ENCODE results near the gene CAMSAP1. TPM values are rescaled to one million over a fixed set of nuclear protein-coding genes. Genes with fewer than 3 reads are reported as not detected.

The CAMSAP1 gene
- total RNA-seq, 1 donor from 2014 or later = 35.5 TPM

DNA sequence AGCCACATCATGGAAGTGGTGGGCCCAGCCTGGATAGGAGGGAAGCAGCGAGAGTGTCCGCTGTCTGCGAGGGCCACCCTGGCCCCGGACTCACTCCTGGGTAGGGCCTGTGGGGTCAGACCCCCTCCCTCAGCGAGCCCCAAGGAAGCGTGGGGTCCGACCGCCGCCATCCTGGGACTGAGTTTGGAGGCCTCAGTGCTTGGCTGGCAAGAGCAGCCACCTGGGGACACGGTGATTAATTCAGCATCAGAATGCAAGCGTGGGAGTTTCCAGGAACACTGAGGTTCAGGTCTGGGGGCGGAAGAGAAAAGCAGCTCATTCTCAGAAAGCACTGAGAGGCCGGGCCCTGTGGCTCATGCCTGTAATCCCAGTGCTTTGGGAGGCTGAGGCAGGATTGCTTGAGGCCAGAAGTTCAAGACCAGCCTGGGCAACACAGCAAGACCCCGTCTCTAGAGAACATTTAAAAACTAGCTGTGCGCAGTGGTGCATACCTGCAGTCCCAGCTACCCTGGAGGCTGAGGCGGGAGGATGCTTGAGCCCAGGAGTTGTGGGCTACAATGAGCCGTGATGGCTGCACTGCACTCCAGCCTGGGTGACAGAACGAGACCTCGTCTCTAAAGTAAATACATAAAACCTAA, 18.3 kb upstream of the CAMSAP1 start:
- DNase-seq (ENCODE audit: low spot score) = peak; percentile 69
- H3K27ac Mint-ChIP-seq (ENCODE audit: unreplicated experiment) = no peak overlapping the region
- H3K36me3 Mint-ChIP-seq (ENCODE audit: low read depth) = no peaks in the 10 kb centered on the region
- TF ChIP-seq, protein P1, sequence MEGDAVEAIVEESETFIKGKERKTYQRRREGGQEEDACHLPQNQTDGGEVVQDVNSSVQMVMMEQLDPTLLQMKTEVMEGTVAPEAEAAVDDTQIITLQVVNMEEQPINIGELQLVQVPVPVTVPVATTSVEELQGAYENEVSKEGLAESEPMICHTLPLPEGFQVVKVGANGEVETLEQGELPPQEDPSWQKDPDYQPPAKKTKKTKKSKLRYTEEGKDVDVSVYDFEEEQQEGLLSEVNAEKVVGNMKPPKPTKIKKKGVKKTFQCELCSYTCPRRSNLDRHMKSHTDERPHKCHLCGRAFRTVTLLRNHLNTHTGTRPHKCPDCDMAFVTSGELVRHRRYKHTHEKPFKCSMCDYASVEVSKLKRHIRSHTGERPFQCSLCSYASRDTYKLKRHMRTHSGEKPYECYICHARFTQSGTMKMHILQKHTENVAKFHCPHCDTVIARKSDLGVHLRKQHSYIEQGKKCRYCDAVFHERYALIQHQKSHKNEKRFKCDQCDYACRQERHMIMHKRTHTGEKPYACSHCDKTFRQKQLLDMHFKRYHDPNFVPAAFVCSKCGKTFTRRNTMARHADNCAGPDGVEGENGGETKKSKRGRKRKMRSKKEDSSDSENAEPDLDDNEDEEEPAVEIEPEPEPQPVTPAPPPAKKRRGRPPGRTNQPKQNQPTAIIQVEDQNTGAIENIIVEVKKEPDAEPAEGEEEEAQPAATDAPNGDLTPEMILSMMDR (IDR thresholded peaks at IDR 0.05) = no peak
- peaks cover 15% of the 10 kb centered on the region for H3K4me1 Mint-ChIP-seq (ENCODE audit: low read depth)
- no peak overlapping the region for H3K4me3 Mint-ChIP-seq (ENCODE audit: unreplicated experiment)
- H3K27me3 Mint-ChIP-seq (ENCODE audit: low read depth) = no peaks in the 10 kb centered on the region
- no peaks in the 10 kb centered on the region for H3K9me3 Mint-ChIP-seq (ENCODE audit: low read depth)

DNA sequence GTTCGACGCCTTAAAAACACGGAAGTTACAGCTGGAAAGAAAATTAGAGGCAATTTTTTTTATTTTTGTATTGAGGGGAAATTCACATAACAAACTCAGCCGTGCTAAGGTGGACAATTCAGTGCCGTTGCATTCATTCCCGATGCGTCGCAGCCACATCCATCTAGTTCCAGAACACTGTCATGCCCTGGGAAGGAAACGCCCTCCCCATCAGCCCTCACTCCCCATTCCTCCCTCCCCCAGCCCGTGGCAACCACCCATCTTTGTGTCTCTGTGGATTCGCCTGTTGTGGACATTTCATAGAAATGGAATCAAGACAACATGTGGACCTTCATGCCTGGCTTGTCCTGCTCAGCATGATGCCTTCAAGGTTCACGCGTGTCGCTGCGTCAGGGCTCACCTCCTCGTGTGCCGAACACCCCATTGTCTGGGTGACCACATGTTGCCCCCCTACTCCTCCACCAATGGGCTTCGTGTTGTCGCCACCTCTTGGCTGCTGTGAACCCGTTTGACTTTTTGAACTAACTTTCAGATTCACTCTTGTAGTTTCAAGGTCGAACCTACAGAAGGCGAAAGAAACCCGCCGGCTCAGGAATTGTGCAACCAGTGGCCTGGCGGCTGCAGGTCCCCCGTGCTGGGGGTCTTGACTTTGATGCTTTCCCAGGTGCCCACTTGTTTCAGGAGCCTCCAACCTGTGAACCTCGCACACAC, 17.4 kb upstream of the CAMSAP1 start:
- Mint-ChIP-seq H3K27ac (ENCODE audit: unreplicated experiment) (no peak overlapping the region), H3K27me3 (ENCODE audit: low read depth) (no peaks in the 10 kb centered on the region), H3K4me1 (ENCODE audit: low read depth) (peaks cover 15% of the 10 kb centered on the region), H3K36me3 (ENCODE audit: low read depth) (no peaks in the 10 kb centered on the region), H3K4me3 (ENCODE audit: unreplicated experiment) (no peak overlapping the region), H3K9me3 (ENCODE audit: low read depth) (no peaks in the 10 kb centered on the region)
- DNase-seq (ENCODE audit: low spot score) = peak; percentile 58
- TF ChIP-seq, protein P1 (IDR thresholded peaks at IDR 0.05) = no peak

DNA sequence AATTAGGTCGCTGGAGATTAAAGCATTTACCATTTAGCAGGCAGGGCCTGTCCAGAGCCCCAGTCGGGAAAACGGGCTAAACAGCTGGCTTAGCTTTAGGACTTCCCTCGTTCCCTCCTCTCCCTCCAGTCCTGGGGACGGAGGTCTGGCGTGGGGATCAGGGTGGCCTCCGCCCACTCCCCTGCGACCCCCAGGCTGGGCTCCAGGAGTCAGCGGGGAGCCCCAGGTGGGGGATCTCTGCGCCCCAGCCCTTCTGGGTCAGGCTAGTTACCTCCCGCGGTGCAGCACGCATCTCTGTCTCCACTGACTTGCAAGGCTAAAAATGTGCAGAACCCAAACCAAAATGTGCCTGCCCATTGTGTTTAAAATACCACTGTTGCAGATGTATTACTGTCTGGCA, 16.2 kb upstream of the CAMSAP1 start:
- TF ChIP-seq, protein P1 (IDR thresholded peaks at IDR 0.05) = no peak
- Mint-ChIP-seq H3K9me3 (ENCODE audit: low read depth) (peaks cover 8% of the 10 kb centered on the region), H3K4me1 (ENCODE audit: low read depth) (peaks cover 15% of the 10 kb centered on the region), H3K36me3 (ENCODE audit: low read depth) (peaks cover 4% of the 10 kb centered on the region), H3K27ac (ENCODE audit: unreplicated experiment) (no peak overlapping the region), H3K27me3 (ENCODE audit: low read depth) (no peaks in the 10 kb centered on the region), H3K4me3 (ENCODE audit: unreplicated experiment) (no peak overlapping the region)
- DNase-seq (ENCODE audit: low spot score) = no peak

DNA sequence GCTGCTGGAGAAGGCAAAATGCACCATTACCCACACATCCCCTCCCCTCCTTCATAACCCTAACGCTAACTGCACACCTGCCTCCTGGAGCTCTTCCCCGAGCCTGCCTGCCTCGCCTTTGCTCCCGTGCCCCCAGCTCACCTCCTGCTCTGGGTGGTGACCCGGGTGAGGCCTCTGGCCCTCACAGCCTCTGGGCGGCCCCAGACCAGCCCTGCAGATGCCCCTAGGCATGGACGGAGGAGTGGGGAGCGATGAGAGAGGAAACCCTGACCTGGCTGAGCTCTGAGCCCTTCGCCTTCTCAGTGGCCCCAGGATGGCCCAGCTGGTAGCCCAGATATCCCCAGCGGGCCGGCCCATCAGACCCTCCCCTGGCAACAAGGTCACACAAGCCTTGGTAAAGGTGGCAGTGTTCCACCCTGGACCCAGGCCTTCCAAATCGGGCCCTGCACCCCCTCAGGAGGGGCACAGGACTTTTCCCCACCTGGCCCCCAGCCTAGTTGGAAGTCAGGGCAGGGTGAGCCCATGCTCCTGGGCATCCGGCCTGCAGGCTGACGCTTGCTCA, 14.5 kb upstream of the CAMSAP1 start:
- TF ChIP-seq, protein P1 (IDR thresholded peaks at IDR 0.05) = no peak

DNA sequence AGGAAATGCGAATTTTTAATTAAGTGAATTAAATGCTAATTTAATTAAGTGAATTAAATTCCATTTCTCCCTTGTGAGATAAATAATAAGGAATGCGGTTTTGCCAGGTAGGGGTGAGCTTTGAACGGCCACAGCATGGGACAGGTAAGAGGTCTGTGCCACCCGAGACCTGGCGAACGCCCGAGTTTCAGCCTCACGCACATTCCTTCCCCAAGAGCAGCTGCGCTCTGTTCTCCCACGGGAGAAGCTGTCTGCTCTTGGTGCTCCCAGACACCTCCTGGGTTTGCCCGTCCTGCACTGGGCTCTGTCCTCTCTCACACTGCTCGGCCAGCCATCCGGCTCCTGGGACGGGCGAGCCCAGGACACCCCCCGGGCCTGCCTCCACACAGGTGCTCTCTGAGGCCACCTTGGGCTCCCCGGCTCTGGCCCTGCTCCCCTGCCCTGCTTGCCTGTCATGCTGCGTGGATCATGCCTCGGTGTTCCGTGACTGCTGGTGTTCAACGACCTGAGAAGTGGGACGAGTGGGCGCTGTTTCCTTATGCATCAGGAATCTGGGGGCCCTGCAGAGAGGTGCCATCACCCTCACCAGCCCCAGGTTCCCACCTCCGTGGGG, 13.7 kb upstream of the CAMSAP1 start:
- TF ChIP-seq, protein P1 (IDR thresholded peaks at IDR 0.05) = no peak
- peaks cover 13% of the 10 kb centered on the region for H3K36me3 Mint-ChIP-seq (ENCODE audit: low read depth)
- peaks cover 21% of the 10 kb centered on the region for H3K9me3 Mint-ChIP-seq (ENCODE audit: low read depth)
- no peak overlapping the region for H3K4me3 Mint-ChIP-seq (ENCODE audit: unreplicated experiment)
- H3K27me3 Mint-ChIP-seq (ENCODE audit: low read depth) = no peaks in the 10 kb centered on the region
- DNase-seq (ENCODE audit: low spot score) = peak; percentile 93
- H3K27ac Mint-ChIP-seq (ENCODE audit: unreplicated experiment) = no peak overlapping the region
- H3K4me1 Mint-ChIP-seq (ENCODE audit: low read depth) = no peaks in the 10 kb centered on the region

More for the DNA sequence above, 14.5 kb upstream of the CAMSAP1 start:
- Mint-ChIP-seq H3K9me3 (ENCODE audit: low read depth) (peaks cover 16% of the 10 kb centered on the region), H3K36me3 (ENCODE audit: low read depth) (peaks cover 8% of the 10 kb centered on the region), H3K27ac (ENCODE audit: unreplicated experiment) (no peak overlapping the region), H3K4me3 (ENCODE audit: unreplicated experiment) (no peak overlapping the region), H3K27me3 (ENCODE audit: low read depth) (no peaks in the 10 kb centered on the region), H3K4me1 (ENCODE audit: low read depth) (peaks cover 5% of the 10 kb centered on the region)
- DNase-seq (ENCODE audit: low spot score) = peak; percentile 79
